ENCODE data around the gene CCNF.
A peak's percentile ranks its signal among the peaks of the same experiment; 100 is the strongest.

The CCNF gene

GRCh38 chr16:2497116-2497630 is 67.9 kb downstream of the CCNF start:
- peaks cover 0 to 39% of the 10 kb centered on the region in 2 experiments; a peak in 1 of 3 replicates for H3K36me3 ChIP-seq (ENCODE audit: control insufficient read depth in 2 of 2, insufficient read depth in 1 of 2, low read length in 2 of 2)
- H3K27ac ChIP-seq (ENCODE audit: extremely low read depth, low read depth, low read length): no peak overlapping the region
- no peak overlapping the region for H3K4me3 ChIP-seq (ENCODE audit: low read depth, low read length)
- no peaks in the 10 kb centered on the region for H3K9me3 ChIP-seq (ENCODE audit: control insufficient read depth, insufficient read depth, low read depth, low read length)
- ChIA-PET CTCF (no interaction called here), POLR2A (interaction anchor here (0.6 kb wide), 1 partner anchor 21 kb away, joined by 3 read pairs; no protein-coding TSS in a partner anchor)
- peaks cover 5% of the 10 kb centered on the region for H3K4me1 ChIP-seq (ENCODE audit: control insufficient read depth, insufficient read depth, low read length)
- peak; percentile 74 for TF ChIP-seq KLF1 (tag by site-specific recombination; IDR thresholded peaks at IDR 0.05)
- TF ChIP-seq ZNF639 (tag by site-specific recombination; IDR thresholded peaks at IDR 0.05): no peak
- peak; percentile 57 for TF ChIP-seq GLIS1 (tag by site-specific recombination; IDR thresholded peaks at IDR 0.05)

GRCh38 chr16:2497695-2498484 is 68.6 kb downstream of the CCNF start:
- CTCF ChIA-PET: no interaction called here
- H3K27ac ChIP-seq (ENCODE audit: extremely low read depth, low read depth, low read length): no peak overlapping the region
- TF ChIP-seq ZIC2 (tag by site-specific recombination; IDR thresholded peaks at IDR 0.05) (no peak), ZNF280C (tag by site-specific recombination; IDR thresholded peaks at IDR 0.05) (no peak), ZNF311 (tag by site-specific recombination; IDR thresholded peaks at IDR 0.05; ENCODE audit: borderline replicate concordance) (no peak), PRDM1 (tag by site-specific recombination; IDR thresholded peaks at IDR 0.05) (0 out of 2 replicates have a peak, but pooled peaks have one; percentile 40)
- H3K4me1 ChIP-seq (ENCODE audit: control insufficient read depth, insufficient read depth, low read length): peaks cover 7% of the 10 kb centered on the region
- POLR2A ChIA-PET: no interaction called here
- H3K36me3 ChIP-seq (ENCODE audit: control insufficient read depth in 2 of 2, insufficient read depth in 1 of 2, low read length in 2 of 2): peaks cover 0 to 39% of the 10 kb centered on the region in 2 experiments; a peak in 1 of 3 replicates
- H3K4me3 ChIP-seq (ENCODE audit: low read depth, low read length): no peak overlapping the region
- H3K9me3 ChIP-seq (ENCODE audit: control insufficient read depth, insufficient read depth, low read depth, low read length): no peaks in the 10 kb centered on the region

GRCh38 chr16:2498531-2499253 is 69.4 kb downstream of the CCNF start:
- peaks cover 0 to 39% of the 10 kb centered on the region in 2 experiments; a peak in 1 of 3 replicates for H3K36me3 ChIP-seq (ENCODE audit: control insufficient read depth in 2 of 2, insufficient read depth in 1 of 2, low read length in 2 of 2)
- ChIA-PET POLR2A (no interaction called here), CTCF (no interaction called here)
- H3K9me3 ChIP-seq (ENCODE audit: control insufficient read depth, insufficient read depth, low read depth, low read length): no peaks in the 10 kb centered on the region
- TF ChIP-seq SP7 (tag by site-specific recombination; IDR thresholded peaks at IDR 0.05) (no peak), ZNF670 (tag by site-specific recombination; IDR thresholded peaks at IDR 0.05; ENCODE audit: low read depth) (no peak), ZNF600 (tag by site-specific recombination; IDR thresholded peaks at IDR 0.05) (peak; percentile 44; the same call in 1 of the 2 replicates), ZNF664 (tag by site-specific recombination; IDR thresholded peaks at IDR 0.05) (no peak), ZNF416 (tag by site-specific recombination; IDR thresholded peaks at IDR 0.05) (no peak), ZNF202 (tag by site-specific recombination; IDR thresholded peaks at IDR 0.05; ENCODE audit: borderline replicate concordance) (no peak), ZNF174 (tag by site-specific recombination; IDR thresholded peaks at IDR 0.05) (no peak), GLIS1 (tag by site-specific recombination; IDR thresholded peaks at IDR 0.05) (peak; percentile 55), ZNF175 (tag by site-specific recombination; IDR thresholded peaks at IDR 0.05) (no peak), ZIC2 (tag by site-specific recombination; IDR thresholded peaks at IDR 0.05) (peak; percentile 23; the same call in 1 of the 2 replicates), ZFHX2 (tag by site-specific recombination; conservative IDR thresholded peaks at IDR 0.05) (no peak), ZNF10 (tag by site-specific recombination; IDR thresholded peaks at IDR 0.05) (no peak)
- H3K27ac ChIP-seq (ENCODE audit: extremely low read depth, low read depth, low read length): no peak overlapping the region
- no peak overlapping the region for H3K4me3 ChIP-seq (ENCODE audit: low read depth, low read length)
- H3K4me1 ChIP-seq (ENCODE audit: control insufficient read depth, insufficient read depth, low read length): peaks cover 7% of the 10 kb centered on the region

Data from HEK293 (cell line).